PC-3 (cell line): ENCODE data around the gene PTPRQ. TPM values are rescaled to one million over a fixed set of nuclear protein-coding genes. Genes with fewer than 3 reads are reported as not detected.
"Not testable (repeated sequence)": the region's sequence is repeated elsewhere in the genome, so short reads cannot be mapped to it uniquely, and the experiment has no call there.

Experiments used
- ATAC-seq: fragments of 200-7000 bp; cut with Tn5 transposase; 2 replicates; pipeline ENCODE4 v1.9.1; 2020; ENCODE audit warnings: mild to moderate bottlenecking, moderate library complexity
- BruUV-seq: library from RNA; stranded (reverse); fragments of 400-500 nt; replicated peaks from 2 replicates; lab custom pipeline; 2021; lab: Mats Ljungman, UMichigan
- CTCF ChIA-PET: fragments of 300-600 bp; sonication (Branson Sonifier 250); formaldehyde crosslinking; loops from one replicate; lab custom pipeline; 2022; ENCODE audit warnings: antibody characterized with exemption; lab: Charles Lee
- POLR2A ChIA-PET: fragments of 300-600 bp; sonication (Branson Sonifier 250); formaldehyde crosslinking; loops from one replicate; lab custom pipeline; 2022; ENCODE audit warnings: antibody characterized with exemption; ENCODE audit not compliant: unreplicated experiment; lab: Charles Lee
- DNase-seq: peaks from one replicate; pipeline ENCODE4 v3.0.0-alpha.2; 2015
- H2AFZ ChIP-seq: fragments of 300-600 bp; sonication (generic); 2 replicates; pipeline ENCODE4 v1.6.0; 2016; ENCODE audit warnings: antibody characterized with exemption, low read length
- H3F3A ChIP-seq: fragments of 300-600 bp; sonication (generic); one replicate; pipeline ENCODE4 v1.6.0; 2017; ENCODE audit warnings: antibody characterized with exemption, low read length, control low read depth, mild to moderate bottlenecking; ENCODE audit not compliant: unreplicated experiment
- H3K27ac ChIP-seq: fragments of 300-600 bp; sonication (generic); 2 replicates; pipeline ENCODE4 v1.5.1; 2016; ENCODE audit warnings: mild to moderate bottlenecking, low read length
- H3K27me3 ChIP-seq: fragments of 300-600 bp; sonication (generic); 2 replicates; pipeline ENCODE4 v1.6.1; 2016; ENCODE audit warnings: low read length, mixed read lengths
- H3K36me3 ChIP-seq: fragments of 300-600 bp; sonication (generic); 2 replicates; pipeline ENCODE4 v1.6.1; 2016; ENCODE audit warnings: low read depth, mixed run types, low read length, mixed read lengths
- H3K4me1 ChIP-seq: fragments of 300-600 bp; sonication (generic); 2 replicates; pipeline ENCODE4 v1.5.1; 2016; ENCODE audit warnings: low read length; ENCODE audit not compliant: insufficient read depth
- H3K4me2 ChIP-seq: fragments of 300-600 bp; sonication (generic); 2 replicates; pipeline ENCODE4 v1.6.0; 2016; ENCODE audit warnings: low read length
- H3K4me3 ChIP-seq: fragments of 300-600 bp; sonication (generic); 2 replicates; pipeline ENCODE4 v1.5.1; 2016; ENCODE audit warnings: mild to moderate bottlenecking, low read length, mixed read lengths
- H3K79me2 ChIP-seq: fragments of 300-600 bp; sonication (generic); 2 replicates; pipeline ENCODE4 v1.6.1; 2017; ENCODE audit warnings: low read length, mixed read lengths
- H3K9ac ChIP-seq: fragments of 300-600 bp; sonication (generic); 2 replicates; pipeline ENCODE4 v1.6.0; 2016; ENCODE audit warnings: mild to moderate bottlenecking, low read length
- H3K9me2 ChIP-seq: fragments of 300-600 bp; sonication (generic); replicated peaks from 2 replicates; pipeline ENCODE4 v1.6.1; 2016; ENCODE audit warnings: mixed run types, low read length, mixed read lengths
- H3K9me3 ChIP-seq: fragments of 300-600 bp; sonication (generic); 2 replicates; pipeline ENCODE4 v1.6.1; 2016; ENCODE audit warnings: low read length, mixed read lengths
- H4K20me1 ChIP-seq: fragments of 300-600 bp; sonication (generic); 2 replicates; pipeline ENCODE4 v1.6.1; 2016; ENCODE audit warnings: low read length, mixed read lengths
- EZH2 ChIP-seq: fragments of 300-600 bp; sonication (generic); IDR thresholded peaks from one replicate; pipeline ENCODE4 v1.6.1; 2017; ENCODE audit warnings: antibody characterized with exemption, mild to moderate bottlenecking, low read length; ENCODE audit not compliant: unreplicated experiment
- EZH2phosphoT487 ChIP-seq: fragments of 300-600 bp; sonication (generic); IDR thresholded peaks from 2 replicates; pipeline ENCODE4 v1.6.1; 2018; ENCODE audit warnings: mild to moderate bottlenecking, antibody characterized with exemption, low read length, borderline replicate concordance
- intact Hi-C: fragments of 100-400 bp; cut with micrococcal nuclease; formaldehyde crosslinking; loops from 2 replicates; pipeline ENCODE4 v1.9.0; 2023
- total RNA-seq: library from RNA; depleted of rRNA; stranded (reverse); fragments of >200 nt; gene quantifications from 2 replicates; pipeline ENCODE4 v1.2.3, GENCODE V29; 2014
- TF ChIP-seq, protein P1 (sequence below): fragments of 300-600 bp; sonication (generic); conservative IDR thresholded peaks from 2 replicates; pipeline ENCODE4 v1.5.1; 2017; ENCODE audit warnings: antibody characterized with exemption, low read depth, mild to moderate bottlenecking, low read length

PTPRQ gene
- total RNA-seq, 1 experiment from 2014 or later = 0.07 TPM

- no TSS peak for BruUV-seq
- Histone ChIP-seq H3K4me2 (no peak overlapping the region), H3K27ac (no peak overlapping the region), H3K27me3 (no peaks in the 10 kb centered on the region), H3K4me3 (no peak overlapping the region), H3K9me3 (no peaks in the 10 kb centered on the region), H2AFZ (no peak overlapping the region), H3F3A (no peaks in the 10 kb centered on the region), H3K4me1 (peaks cover 4% of the 10 kb centered on the region; the same call in 1 of the 2 replicates), H3K36me3 (no peaks in the 10 kb centered on the region), H3K79me2 (no peaks in the 10 kb centered on the region), H4K20me1 (no peaks in the 10 kb centered on the region), H3K9me2 (no peaks in the 10 kb centered on the region), H3K9ac (no peak overlapping the region)
- ChIA-PET CTCF (interaction anchor here (0.6 kb wide), 1 partner anchor 168 kb away, joined by 6 read pairs; no protein-coding TSS in a partner anchor), POLR2A (no interaction called here)
- DNase-seq = no peak
- no peak for ATAC-seq
- intact Hi-C loops = no loop called here
- no peak for TF ChIP-seq EZH2phosphoT487
- no peak for TF ChIP-seq EZH2
- TF ChIP-seq, protein P1, sequence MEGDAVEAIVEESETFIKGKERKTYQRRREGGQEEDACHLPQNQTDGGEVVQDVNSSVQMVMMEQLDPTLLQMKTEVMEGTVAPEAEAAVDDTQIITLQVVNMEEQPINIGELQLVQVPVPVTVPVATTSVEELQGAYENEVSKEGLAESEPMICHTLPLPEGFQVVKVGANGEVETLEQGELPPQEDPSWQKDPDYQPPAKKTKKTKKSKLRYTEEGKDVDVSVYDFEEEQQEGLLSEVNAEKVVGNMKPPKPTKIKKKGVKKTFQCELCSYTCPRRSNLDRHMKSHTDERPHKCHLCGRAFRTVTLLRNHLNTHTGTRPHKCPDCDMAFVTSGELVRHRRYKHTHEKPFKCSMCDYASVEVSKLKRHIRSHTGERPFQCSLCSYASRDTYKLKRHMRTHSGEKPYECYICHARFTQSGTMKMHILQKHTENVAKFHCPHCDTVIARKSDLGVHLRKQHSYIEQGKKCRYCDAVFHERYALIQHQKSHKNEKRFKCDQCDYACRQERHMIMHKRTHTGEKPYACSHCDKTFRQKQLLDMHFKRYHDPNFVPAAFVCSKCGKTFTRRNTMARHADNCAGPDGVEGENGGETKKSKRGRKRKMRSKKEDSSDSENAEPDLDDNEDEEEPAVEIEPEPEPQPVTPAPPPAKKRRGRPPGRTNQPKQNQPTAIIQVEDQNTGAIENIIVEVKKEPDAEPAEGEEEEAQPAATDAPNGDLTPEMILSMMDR = no peak
Measured at GRCh38 chr12:80445083-80445793, 1.2 kb downstream of the PTPRQ start.

GRCh38 chr12:80456513-80456912 is 12.5 kb downstream of the PTPRQ start:
- no peaks in the 10 kb centered on the region for H3K9me2 ChIP-seq
- TF ChIP-seq EZH2phosphoT487 (no peak), EZH2 (no peak)
- TF ChIP-seq, protein P1 = no peak
- H3K4me1 ChIP-seq = no peaks in the 10 kb centered on the region
- H2AFZ ChIP-seq = no peak overlapping the region
- H3K36me3 ChIP-seq = no peaks in the 10 kb centered on the region
- no peak overlapping the region for H3K9ac ChIP-seq
- H3F3A ChIP-seq = no peaks in the 10 kb centered on the region
- no peak overlapping the region for H3K4me3 ChIP-seq
- intact Hi-C loops = no loop called here
- no peak overlapping the region for H3K27ac ChIP-seq
- H3K4me2 ChIP-seq = no peak overlapping the region
- no peaks in the 10 kb centered on the region for H3K9me3 ChIP-seq
- BruUV-seq = no TSS peak
- H3K27me3 ChIP-seq = no peaks in the 10 kb centered on the region; the same call in 1 of the 2 replicates
- H4K20me1 ChIP-seq = no peaks in the 10 kb centered on the region
- no peak for DNase-seq
- ATAC-seq = no peak
- CTCF ChIA-PET = no interaction called here
- POLR2A ChIA-PET = no interaction called here
- no peaks in the 10 kb centered on the region for H3K79me2 ChIP-seq

- Histone ChIP-seq H3K4me1 (no peaks in the 10 kb centered on the region), H4K20me1 (no peaks in the 10 kb centered on the region), H3K27me3 (no peaks in the 10 kb centered on the region; the same call in 1 of the 2 replicates), H3F3A (no peaks in the 10 kb centered on the region), H3K4me3 (no peak overlapping the region), H3K79me2 (no peaks in the 10 kb centered on the region), H3K27ac (no peak overlapping the region), H3K9me3 (no peaks in the 10 kb centered on the region), H3K9me2 (no peaks in the 10 kb centered on the region), H3K9ac (no peak overlapping the region), H2AFZ (no peak overlapping the region), H3K36me3 (no peaks in the 10 kb centered on the region), H3K4me2 (no peak overlapping the region)
- TF ChIP-seq, protein P1 = no peak
- no peak for TF ChIP-seq EZH2phosphoT487
- TF ChIP-seq EZH2 = no peak
- intact Hi-C loops = no loop called here
- BruUV-seq = no TSS peak
- POLR2A ChIA-PET = no interaction called here
- ATAC-seq (no peak), DNase-seq (no peak)
- CTCF ChIA-PET = no interaction called here
Measured at GRCh38 chr12:80460972-80461371, 16.9 kb downstream of the PTPRQ start.

GRCh38 chr12:80461851-80462250 is 17.8 kb downstream of the PTPRQ start:
- intact Hi-C loops = not testable (repeated sequence)

More at GRCh38 chr12:80461851-80462250, 17.8 kb downstream of the PTPRQ start:
- ATAC-seq, H3K79me2 ChIP-seq, H3K36me3 ChIP-seq, H3F3A ChIP-seq, H3K9me3 ChIP-seq, H3K27ac ChIP-seq, H3K9me2 ChIP-seq, H4K20me1 ChIP-seq, POLR2A ChIA-PET, CTCF ChIA-PET, H3K9ac ChIP-seq, H3K4me1 ChIP-seq, DNase-seq, H3K27me3 ChIP-seq, H2AFZ ChIP-seq, BruUV-seq, H3K4me3 ChIP-seq, H3K4me2 ChIP-seq: not testable (repeated sequence)
